Trophoblast cell (in vitro differentiated cells and primary cell): ENCODE measurements around the gene PLA2G4A.

ENCODE experiments used
- DNase-seq, 2 donors: peaks; one replicate each; pipeline ENCODE4 v3.0.0-alpha.2; 2016
- H2AFZ ChIP-seq: 2 replicates; pipeline ENCODE4 v1.6.1; 2013; ENCODE audit warnings: low read length, moderate library complexity, mild to moderate bottlenecking; ENCODE audit not compliant: insufficient read depth, poor library complexity
- H2AK5ac ChIP-seq: 2 replicates; pipeline ENCODE4 v1.6.1; 2013; ENCODE audit warnings: mild to moderate bottlenecking, low read length
- H2BK120ac ChIP-seq: 2 replicates; pipeline ENCODE4 v1.6.1; 2013; ENCODE audit warnings: low read length, mild to moderate bottlenecking, moderate library complexity; ENCODE audit not compliant: insufficient read depth, poor library complexity
- H2BK12ac ChIP-seq: 2 replicates; pipeline ENCODE4 v1.6.1; 2013; ENCODE audit warnings: mild to moderate bottlenecking, low read length, moderate library complexity
- H2BK5ac ChIP-seq: 2 replicates; pipeline ENCODE4 v1.6.1; 2013; ENCODE audit warnings: low read length, low read depth, moderate library complexity, mild to moderate bottlenecking; ENCODE audit not compliant: poor library complexity
- H3K14ac ChIP-seq: 2 replicates; pipeline ENCODE4 v1.6.1; 2013; ENCODE audit warnings: mild to moderate bottlenecking, low read length
- H3K18ac ChIP-seq: 2 replicates; pipeline ENCODE4 v1.6.1; 2013; ENCODE audit warnings: mild to moderate bottlenecking, low read length
- H3K23ac ChIP-seq: 2 replicates; pipeline ENCODE4 v1.6.1; 2013; ENCODE audit warnings: low read length
- H3K27ac ChIP-seq: 2 replicates; pipeline ENCODE4 v1.5.1; 2013; ENCODE audit warnings: low read depth, mild to moderate bottlenecking, inconsistent platforms, low read length, moderate library complexity
- H3K27me3 ChIP-seq: 2 replicates; pipeline ENCODE4 v1.6.1; 2013; ENCODE audit warnings: inconsistent platforms, mild to moderate bottlenecking, low read length, moderate library complexity; ENCODE audit not compliant: insufficient read depth
- H3K36me3 ChIP-seq, 2 experiments: 1 replicate in 1 of 2; 2 replicates in 1 of 2; pipeline ENCODE4 v1.6.1; 2013; ENCODE audit warnings: low read length in 2 of 2, mild to moderate bottlenecking in 2 of 2, moderate library complexity in 1 of 2; ENCODE audit not compliant: insufficient read depth in 2 of 2, control insufficient read depth in 1 of 2
- H3K4ac ChIP-seq: 2 replicates; pipeline ENCODE4 v1.6.1; 2013; ENCODE audit warnings: low read depth, mild to moderate bottlenecking, low read length, moderate library complexity
- H3K4me1 ChIP-seq, 2 experiments: 1 replicate in 1 of 2; 2 replicates in 1 of 2; pipeline ENCODE4 v1.6.1; 2013; ENCODE audit warnings: low read length in 2 of 2, mild to moderate bottlenecking in 2 of 2, moderate library complexity in 1 of 2; ENCODE audit not compliant: insufficient read depth in 2 of 2, control insufficient read depth in 1 of 2
- H3K4me2 ChIP-seq: 2 replicates; pipeline ENCODE4 v1.6.1; 2013; ENCODE audit warnings: inconsistent platforms, mild to moderate bottlenecking, low read length, moderate library complexity
- H3K4me3 ChIP-seq: 2 replicates; pipeline ENCODE4 v1.5.1; 2013; ENCODE audit warnings: mild to moderate bottlenecking, low read depth, low read length, inconsistent platforms
- H3K79me1 ChIP-seq: one replicate; pipeline ENCODE4 v1.6.1; 2013; ENCODE audit warnings: low read length
- H3K79me2 ChIP-seq: 2 replicates; pipeline ENCODE4 v1.6.1; 2013; ENCODE audit warnings: low read length, mild to moderate bottlenecking; ENCODE audit not compliant: control insufficient read depth, insufficient read depth, poor library complexity
- H3K9ac ChIP-seq: 2 replicates; pipeline ENCODE4 v1.6.1; 2013; ENCODE audit warnings: mild to moderate bottlenecking, low read length
- H3K9me3 ChIP-seq: 2 replicates; pipeline ENCODE4 v1.6.1; 2013; ENCODE audit warnings: low read depth, mild to moderate bottlenecking, control low read depth, inconsistent platforms, low read length; ENCODE audit not compliant: insufficient read depth
- H4K12ac ChIP-seq: 2 replicates; pipeline ENCODE4 v1.6.1; 2013; ENCODE audit warnings: low read depth, mild to moderate bottlenecking, low read length, moderate library complexity
- H4K8ac ChIP-seq: 2 replicates; pipeline ENCODE4 v1.6.1; 2013; ENCODE audit warnings: low read depth, mild to moderate bottlenecking, low read length, moderate library complexity
- H4K91ac ChIP-seq: one replicate; pipeline ENCODE4 v1.6.1; 2013; ENCODE audit warnings: low read depth, mild to moderate bottlenecking, low read length, moderate library complexity
- WGBS: extraction: QIAGEN DNeasy Blood & Tissue Kit; methylation state at CpG from one replicate; pipeline ENCODE4 v1.1.7; 2013; ENCODE audit warnings: missing lambda C conversion rate; ENCODE audit not compliant: insufficient read length, insufficient coverage; ENCODE audit errors: extremely low coverage; 5-methylcytosine and 5-hydroxymethylcytosine counted together

Gene PLA2G4A

GRCh38 chr1:187010571-187011309 is 182.0 kb downstream of the PLA2G4A start:
- no peak overlapping the region for H3K4me2 ChIP-seq
- no peak overlapping the region for H3K4me3 ChIP-seq
- no peak overlapping the region for H3K27ac ChIP-seq
- no peak overlapping the region for H2AFZ ChIP-seq
- H3K27me3 ChIP-seq = no peaks in the 10 kb centered on the region
- H3K14ac ChIP-seq = no peak overlapping the region
- no peaks in the 10 kb centered on the region for H3K79me1 ChIP-seq
- no peaks in the 10 kb centered on the region for H3K79me2 ChIP-seq
- no peak overlapping the region for H3K18ac ChIP-seq
- no peak overlapping the region for H3K23ac ChIP-seq
- peaks cover 1% of the 10 kb centered on the region for H3K9me3 ChIP-seq
- H4K91ac ChIP-seq = no peak overlapping the region
- no peak overlapping the region for H3K4ac ChIP-seq
- no CpG with 5 or more reads among the region's 4 CpGs for WGBS
- DNase-seq = no peak
- no peak overlapping the region for H3K9ac ChIP-seq
- H3K36me3 ChIP-seq = no peaks in the 10 kb centered on the region
- H2BK5ac ChIP-seq = no peak overlapping the region
- H3K4me1 ChIP-seq = no peaks in the 10 kb centered on the region
- no peak overlapping the region for H2AK5ac ChIP-seq
- no peak overlapping the region for H2BK120ac ChIP-seq
- no peak overlapping the region for H4K12ac ChIP-seq
- H2BK12ac ChIP-seq = no peak overlapping the region
- no peak overlapping the region for H4K8ac ChIP-seq

- Histone ChIP-seq H2BK120ac (no peak overlapping the region), H3K4me1 (no peaks in the 10 kb centered on the region), H4K8ac (no peak overlapping the region), H2BK12ac (no peak overlapping the region), H2AFZ (no peak overlapping the region), H2BK5ac (no peak overlapping the region), H3K9ac (no peak overlapping the region), H2AK5ac (no peak overlapping the region), H3K9me3 (no peaks in the 10 kb centered on the region), H4K12ac (no peak overlapping the region), H3K36me3 (no peaks in the 10 kb centered on the region), H3K4me2 (no peak overlapping the region), H3K27ac (no peak overlapping the region), H3K23ac (no peak overlapping the region), H3K79me2 (no peaks in the 10 kb centered on the region), H3K27me3 (no peaks in the 10 kb centered on the region), H3K4ac (no peak overlapping the region), H3K14ac (no peak overlapping the region), H3K18ac (no peak overlapping the region), H4K91ac (no peak overlapping the region), H3K79me1 (no peaks in the 10 kb centered on the region), H3K4me3 (no peak overlapping the region)
- no CpG with 5 or more reads among the region's 5 CpGs for WGBS
- peak in 1 of 2 donors; percentile 20 for DNase-seq
Observed at GRCh38 chr1:187013582-187014200, 184.9 kb downstream of the PLA2G4A start.

DNA sequence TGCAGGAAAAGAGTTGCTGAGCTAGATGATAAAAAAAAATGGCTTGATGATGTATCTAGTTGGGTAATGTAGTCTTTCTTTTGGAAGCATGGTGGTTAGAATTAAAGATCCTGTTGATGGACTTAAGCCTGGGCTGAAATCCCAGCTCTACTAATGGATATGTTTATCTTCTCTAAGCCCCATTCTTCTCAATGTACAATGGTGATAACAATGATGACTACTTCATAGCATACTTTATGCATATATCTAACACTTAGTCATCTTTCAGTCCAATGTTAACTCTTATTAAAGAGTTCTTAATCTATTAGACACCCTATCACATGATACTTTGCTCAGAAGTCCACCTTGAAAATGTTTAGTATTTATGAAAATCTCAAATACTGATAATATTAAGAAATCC is 189.5 kb downstream of the PLA2G4A start:
- H3K4ac ChIP-seq = no peak overlapping the region
- no peak overlapping the region for H3K14ac ChIP-seq
- H2AK5ac ChIP-seq = no peak overlapping the region
- no peak overlapping the region for H4K8ac ChIP-seq
- H3K4me1 ChIP-seq = no peaks in the 10 kb centered on the region
- no peak overlapping the region for H4K12ac ChIP-seq
- H3K9me3 ChIP-seq = no peaks in the 10 kb centered on the region
- H3K4me2 ChIP-seq = no peak overlapping the region
- no peak for DNase-seq
- no peak overlapping the region for H3K18ac ChIP-seq
- no peaks in the 10 kb centered on the region for H3K27me3 ChIP-seq
- no peak overlapping the region for H3K27ac ChIP-seq
- no peak overlapping the region for H4K91ac ChIP-seq
- H3K4me3 ChIP-seq = no peak overlapping the region
- no peak overlapping the region for H2BK5ac ChIP-seq
- no peak overlapping the region for H2AFZ ChIP-seq
- H2BK120ac ChIP-seq = no peak overlapping the region
- no peak overlapping the region for H3K23ac ChIP-seq
- no peak overlapping the region for H2BK12ac ChIP-seq
- H3K36me3 ChIP-seq = no peaks in the 10 kb centered on the region
- no peak overlapping the region for H3K9ac ChIP-seq
- no peaks in the 10 kb centered on the region for H3K79me1 ChIP-seq
- no peaks in the 10 kb centered on the region for H3K79me2 ChIP-seq

DNA sequence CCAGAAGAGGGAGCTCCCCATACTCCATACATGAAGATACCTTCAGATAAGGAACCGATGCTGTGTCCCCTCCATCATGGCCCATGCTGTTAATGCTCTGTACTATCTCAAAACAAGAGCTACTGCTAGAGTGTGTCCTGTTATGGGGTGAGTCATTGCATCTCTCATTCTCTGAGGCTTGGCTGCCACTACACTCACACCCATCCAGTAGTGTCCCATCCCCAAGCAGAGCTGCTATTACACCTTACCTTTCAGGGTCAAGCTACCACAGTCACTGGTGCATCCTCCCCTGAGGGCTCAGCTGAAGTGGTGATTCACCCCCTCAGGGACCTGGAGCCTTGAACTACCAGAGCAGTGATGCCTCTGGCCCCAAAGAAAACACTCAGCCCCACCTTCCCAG is 198.5 kb downstream of the PLA2G4A start:
- Histone ChIP-seq H2AFZ (no peak overlapping the region), H3K18ac (no peak overlapping the region), H3K79me1 (no peaks in the 10 kb centered on the region), H2BK12ac (no peak overlapping the region), H3K4me1 (no peaks in the 10 kb centered on the region), H3K4ac (no peak overlapping the region), H3K9me3 (no peaks in the 10 kb centered on the region), H2AK5ac (no peak overlapping the region), H2BK5ac (no peak overlapping the region), H4K12ac (no peak overlapping the region), H3K27me3 (no peaks in the 10 kb centered on the region), H3K79me2 (no peaks in the 10 kb centered on the region), H3K36me3 (no peaks in the 10 kb centered on the region), H3K27ac (no peak overlapping the region), H2BK120ac (no peak overlapping the region), H3K9ac (no peak overlapping the region), H3K4me2 (no peak overlapping the region), H3K23ac (no peak overlapping the region), H4K91ac (no peak overlapping the region), H4K8ac (no peak overlapping the region), H3K14ac (no peak overlapping the region), H3K4me3 (no peak overlapping the region)
- no CpG with 5 or more reads among the region's 1 CpG for WGBS
- no peak for DNase-seq
